ENCODE data around the gene RARS1. TPM values are rescaled to one million over a fixed set of nuclear protein-coding genes. Genes with fewer than 3 reads are reported as not detected.

Gene RARS1
- total and polyA plus RNA-seq, 2 of the 8 experiments (the other 6 are each of a cell fraction or from before 2014, with no cell fraction given) = 30.2 to 108 TPM

GRCh38 chr5:168467755-168468330 lies 18.4 kb upstream of the RARS1 start:
- Histone ChIP-seq H2BK20ac (ENCODE audit: low read length) (no peak overlapping the region), H2BK120ac (replicated peaks; ENCODE audit: low read depth, low read length) (no peak overlapping the region), H3K79me1 (ENCODE audit: low read depth, low read length) (no peaks in the 10 kb centered on the region), H3K4me3 (ENCODE audit: extremely low read depth in 1 of 4, insufficient read depth in 2 of 4, low read depth in 3 of 4, low read length in 4 of 4) (no peak overlapping the region), H3K9me3 (ENCODE audit: insufficient read depth in 2 of 2, low read depth in 1 of 2, low read length in 1 of 2) (no peaks in the 10 kb centered on the region), H3K18ac (ENCODE audit: extremely low read depth, low read length) (no peak overlapping the region), H3K4ac (replicated peaks; ENCODE audit: insufficient read length, low read depth, low read length) (no peak overlapping the region), H2AK5ac (ENCODE audit: low read depth, low read length) (no peak overlapping the region), H4K91ac (replicated peaks; ENCODE audit: insufficient read length, low read length) (no peak overlapping the region), H4K20me1 (replicated peaks in 1 of 2; ENCODE audit: control insufficient read depth in 1 of 2, insufficient read depth in 2 of 2, low read length in 2 of 2) (no peaks in the 10 kb centered on the region), H3K27me3 (replicated peaks in 1 of 4; ENCODE audit: control insufficient read depth in 3 of 4, extremely low read depth in 1 of 4, insufficient read depth in 3 of 4, low read length in 3 of 4) (no peaks in the 10 kb centered on the region), H3K4me2 (ENCODE audit: insufficient read depth in 1 of 2, low read depth in 2 of 2, low read length in 2 of 2) (no peak overlapping the region), H3K79me2 (ENCODE audit: control insufficient read depth in 1 of 2, insufficient read depth in 2 of 2, low read length in 2 of 2) (no peaks in the 10 kb centered on the region), H2AFZ (ENCODE audit: low read length) (no peak overlapping the region), H4K8ac (ENCODE audit: extremely low read depth, insufficient read depth, low read length) (no peak overlapping the region), H3K36me3 (ENCODE audit: control insufficient read depth in 2 of 4, insufficient read depth in 4 of 4, low read length in 3 of 4) (peaks cover 9 to 41% (median 19%) of the 10 kb centered on the region in 4 experiments; a peak in 7 of 8 replicates), H2BK5ac (ENCODE audit: low read depth, low read length) (no peak overlapping the region), H3K56ac (replicated peaks; ENCODE audit: insufficient read length, low read depth, low read length) (no peak overlapping the region), H3K14ac (ENCODE audit: insufficient read length) (no peak overlapping the region), H3K9ac (replicated peaks in 1 of 4; ENCODE audit: extremely low read depth in 1 of 4, low read depth in 3 of 4, low read length in 3 of 4) (no peak overlapping the region), H4K5ac (ENCODE audit: insufficient read length, low read depth, low read length) (no peak overlapping the region), H3K27ac (ENCODE audit: low read depth, low read length) (no peak overlapping the region), H3K23ac (ENCODE audit: insufficient read length) (no peak overlapping the region), H2BK15ac (ENCODE audit: low read length) (no peak overlapping the region), H3K4me1 (replicated peaks in 1 of 4; ENCODE audit: control insufficient read depth in 3 of 4, insufficient read depth in 4 of 4, low read length in 3 of 4) (no peaks in the 10 kb centered on the region), H2BK12ac (ENCODE audit: low read depth, low read length) (no peak overlapping the region), H3K23me2 (ENCODE audit: low read depth, low read length) (no peaks in the 10 kb centered on the region)
- 90% methylated on average over 12 of the region's 12 CpGs; no CpG with 5 or more reads in 1 of the 2 experiments for WGBS, 2 experiments (ENCODE audit: extremely low coverage in 1 of 2, insufficient coverage in 1 of 2, insufficient read length in 1 of 2, insufficient replicate concordance in 2 of 2, low coverage in 1 of 2, low lambda C conversion rate in 2 of 2, missing lambda C conversion rate in 1 of 2)
- CTCF ChIA-PET (ENCODE audit: partially characterized antibody) = interaction anchor here (0.5 to 0.6 kb wide), 2 partner anchors 173 to 397 kb away, joined by 3 read pairs; no protein-coding TSS in a partner anchor
- POLR2A ChIA-PET (ENCODE audit: partially characterized antibody) = no interaction called here
- FAIRE-seq (no peak), DNase-seq (ENCODE audit: low read depth in 1 of 2, low spot score in 2 of 2) (no peak)
- TF ChIP-seq USF2 (IDR thresholded peaks at IDR 0.05; ENCODE audit: low read length) (no peak), SUZ12 (IDR thresholded peaks at IDR 0.05; ENCODE audit: low read length) (no peak), BRCA1 (IDR thresholded peaks at IDR 0.05; ENCODE audit: low read depth, low read length) (no peak), RFX5 (IDR thresholded peaks at IDR 0.05; ENCODE audit: borderline replicate concordance, low read depth, low read length) (no peak), RXRA (IDR thresholded peaks at IDR 0.05; ENCODE audit: insufficient read depth, low read depth, low read length) (no peak), YY1 (IDR thresholded peaks at IDR 0.05; ENCODE audit: low read depth, low read length) (no peak), NANOG (IDR thresholded peaks at IDR 0.05; ENCODE audit: insufficient read depth, low read depth, low read length, poor library complexity, severe bottlenecking) (no peak), BACH1 (IDR thresholded peaks at IDR 0.05; ENCODE audit: low read length) (no peak), RAD21 (IDR thresholded peaks at IDR 0.05 in 1 of 2, conservative IDR thresholded peaks at IDR 0.05 in 1 of 2; ENCODE audit: low read depth in 2 of 2, low read length in 2 of 2) (no peak), SIRT6 (IDR thresholded peaks at IDR 0.05; ENCODE audit: low read length) (no peak), BCL11A (IDR thresholded peaks at IDR 0.05; ENCODE audit: low read depth in 2 of 2, low read length in 2 of 2) (no peak), NRF1 (IDR thresholded peaks at IDR 0.05; ENCODE audit: low read depth, low read length) (no peak), CHD1 (IDR thresholded peaks at IDR 0.05; ENCODE audit: low read depth, low read length) (no peak)
